Lung (tissue), 12 donors: ENCODE measurements around the gene BBS1. TPM values are rescaled to one million over a fixed set of nuclear protein-coding genes. Genes with fewer than 3 reads are reported as not detected.
"Not testable (repeated sequence)": the region's sequence is repeated elsewhere in the genome, so short reads cannot be mapped to it uniquely, and the experiment has no call there.

ENCODE experiments used
- ATAC-seq: fragments of 200-7000 bp; cut with Tn5 transposase; one replicate; pipeline ENCODE4 v1.9.1; 2020; ENCODE audit warnings: moderate number of reproducible peaks; ENCODE audit not compliant: insufficient read depth, low FRiP score
- DNase-seq, 3 donors: peaks; one replicate each; pipeline ENCODE4 v3.0.0-alpha.2; 2013 to 2017
- H3K27ac ChIP-seq, 2 donors: one replicate each; pipeline ENCODE4 v1.5.1; 2013; ENCODE audit warnings: mild to moderate bottlenecking in 2 of 2, moderate library complexity in 2 of 2, control low read depth in 1 of 2, inconsistent platforms in 1 of 2, low read depth in 1 of 2, low read length in 1 of 2
- H3K27me3 ChIP-seq, 3 donors: one replicate each; pipeline ENCODE4 v1.5.1; 2013; ENCODE audit warnings: low read length in 2 of 3; ENCODE audit not compliant: control insufficient read depth in 3 of 3, insufficient read depth in 3 of 3
- H3K36me3 ChIP-seq, 4 donors: one replicate each; pipeline ENCODE4 v1.5.1; 2013; ENCODE audit warnings: low read length in 4 of 4, mild to moderate bottlenecking in 1 of 4, moderate library complexity in 1 of 4; ENCODE audit not compliant: control insufficient read depth in 4 of 4, insufficient read depth in 4 of 4
- H3K4me1 ChIP-seq, 5 donors: one replicate each; pipeline ENCODE4 v1.5.1; 2013; ENCODE audit warnings: low read length in 5 of 5, mild to moderate bottlenecking in 2 of 5, moderate library complexity in 1 of 5; ENCODE audit not compliant: control insufficient read depth in 5 of 5, insufficient read depth in 5 of 5
- H3K4me3 ChIP-seq: one replicate; pipeline ENCODE4 v1.5.1; 2013; ENCODE audit warnings: mild to moderate bottlenecking, control low read depth, moderate library complexity
- H3K9ac ChIP-seq, 2 donors: one replicate each; pipeline ENCODE4 v1.5.1; 2013; ENCODE audit warnings: low read length in 2 of 2, control low read depth in 1 of 2; ENCODE audit not compliant: insufficient read depth in 1 of 2
- H3K9me3 ChIP-seq, 4 donors: one replicate each; pipeline ENCODE4 v1.5.1; 2013; ENCODE audit warnings: low read length in 3 of 4, mild to moderate bottlenecking in 1 of 4, moderate library complexity in 1 of 4; ENCODE audit not compliant: control insufficient read depth in 4 of 4, insufficient read depth in 3 of 4
- CTCF ChIP-seq: IDR thresholded peaks from 2 replicates; pipeline ENCODE4 v1.5.1; 2012; ENCODE audit warnings: mild to moderate bottlenecking; ENCODE audit errors: control extremely low read depth, extremely low read depth
- WGBS, 2 donors: extraction: QIAGEN DNeasy Blood & Tissue Kit; methylation state at CpG; one replicate each; pipeline ENCODE4 v1.1.7; 2013; 5-methylcytosine and 5-hydroxymethylcytosine counted together
- polyA plus RNA-seq, 2 donors: library from polyadenylated mRNA; stranded (reverse); fragments of 200-250 nt; gene quantifications; one replicate each; pipeline ENCODE4 v1.2.1, GENCODE V29; 2013
- total RNA-seq, 2 donors: library from RNA; depleted of rRNA in 1 of 2; stranded (reverse); fragments of >200 nt in 1 of 2; gene quantifications; one replicate each; pipeline ENCODE4 v1.2.1, GENCODE V29; 2014 to 2021
- donor health status: control.
- donor health status: control.
- donor health status: Bipolar disorder and iron deficiency.
- donor health status: healthy.
- donor health status: DM: yes; HTN: yes; CAD: no.

The BBS1 gene
- total and polyA plus RNA-seq, 4 donors: 12.5 to 75.6 (median 29.3) TPM

GRCh38 chr11:66532784-66533183 lies 22.3 kb downstream of the BBS1 start:
- peaks cover 0 to 23% (median 15%) of the 10 kb centered on the region in 4 donors for H3K36me3 ChIP-seq
- no peak for TF ChIP-seq CTCF
- WGBS, 2 donors: 78 to 79% methylated on average over 6 of the region's 6 CpGs
- ATAC-seq (no peak), DNase-seq (no peak)
- H3K4me3 ChIP-seq: no peak overlapping the region
- H3K9me3 ChIP-seq: peaks cover 0 to 1% (median 0%) of the 10 kb centered on the region in 4 donors
- no peaks in the 10 kb centered on the region for H3K4me1 ChIP-seq
- no peaks in the 10 kb centered on the region for H3K27me3 ChIP-seq
- no peak overlapping the region for H3K9ac ChIP-seq
- H3K27ac ChIP-seq: no peak overlapping the region

- no peaks in the 10 kb centered on the region for H3K9me3 ChIP-seq
- no peak for ATAC-seq
- peaks cover 0 to 8% (median 0%) of the 10 kb centered on the region in 5 donors for H3K4me1 ChIP-seq
- 89 to 92% methylated on average over 16 of the region's 16 CpGs for WGBS, 2 donors
- H3K4me3 ChIP-seq: no peak overlapping the region
- peaks cover 0 to 31% (median 7%) of the 10 kb centered on the region in 4 donors for H3K36me3 ChIP-seq
- DNase-seq: no peak
- H3K27ac ChIP-seq: no peak overlapping the region
- H3K9ac ChIP-seq: no peak overlapping the region
- no peak for TF ChIP-seq CTCF
- no peaks in the 10 kb centered on the region for H3K27me3 ChIP-seq
Measured at GRCh38 chr11:66539170-66539869, 28.9 kb downstream of the BBS1 start.

- Histone ChIP-seq H3K36me3 (peaks cover 0 to 31% (median 7%) of the 10 kb centered on the region in 4 donors), H3K27me3 (no peaks in the 10 kb centered on the region), H3K27ac (no peak overlapping the region), H3K4me1 (peaks cover 0 to 8% (median 0%) of the 10 kb centered on the region in 5 donors), H3K4me3 (no peak overlapping the region), H3K9me3 (no peaks in the 10 kb centered on the region), H3K9ac (no peak overlapping the region)
- no peak for TF ChIP-seq CTCF
- ATAC-seq (no peak), DNase-seq (no peak)
- 88 to 89% methylated on average over 10 of the region's 10 CpGs for WGBS, 2 donors
Measured at GRCh38 chr11:66539870-66540213, 29.4 kb downstream of the BBS1 start.

DNA sequence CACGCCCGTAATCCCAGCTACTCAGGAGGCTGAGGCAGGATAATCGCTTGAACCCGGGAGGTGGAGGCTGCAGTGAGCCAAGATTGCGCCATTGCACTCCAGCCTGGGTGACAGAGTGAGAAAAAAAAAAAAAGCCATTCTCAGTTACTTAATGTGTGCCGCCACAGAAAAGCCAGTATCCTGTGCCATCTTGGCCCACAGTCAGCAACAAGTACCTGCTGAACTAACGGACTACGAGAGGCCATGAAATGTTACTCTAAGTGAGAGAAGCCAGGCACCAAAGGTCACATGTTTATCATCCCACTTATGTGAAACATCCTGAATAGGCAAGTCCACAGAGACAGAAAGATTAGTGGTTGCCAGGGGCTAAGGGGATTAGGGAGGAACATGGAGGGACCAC lies 30.2 kb downstream of the BBS1 start:
- ATAC-seq, H3K27ac ChIP-seq, DNase-seq: not testable (repeated sequence)

More for the DNA sequence above, 30.2 kb downstream of the BBS1 start:
- H3K9me3 ChIP-seq, H3K4me3 ChIP-seq, H3K9ac ChIP-seq, H3K27me3 ChIP-seq: not testable (repeated sequence)
- WGBS, 2 donors: 39 to 75% methylated on average over 6 to 8 of the region's 8 CpGs
- peaks cover 0 to 31% (median 6%) of the 10 kb centered on the region in 4 donors for H3K36me3 ChIP-seq
- peaks cover 0 to 13% (median 3%) of the 10 kb centered on the region in 5 donors for H3K4me1 ChIP-seq
